PC-9 (cell line): ENCODE data around the gene DACT2.

Experiments
- EZH2 ChIP-seq: fragments of 200-600 bp; sonication (generic); IDR thresholded peaks from 2 replicates; pipeline ENCODE4 v1.8.0; 2017; ENCODE audit warnings: antibody characterized with exemption, low read depth
- TF ChIP-seq, protein P1 (sequence below): fragments of 200-600 bp; sonication (generic); conservative IDR thresholded peaks from 2 replicates; pipeline ENCODE4 v1.6.1; 2017; ENCODE audit warnings: mixed run types, antibody characterized with exemption, mild to moderate bottlenecking, moderate library complexity

DNA sequence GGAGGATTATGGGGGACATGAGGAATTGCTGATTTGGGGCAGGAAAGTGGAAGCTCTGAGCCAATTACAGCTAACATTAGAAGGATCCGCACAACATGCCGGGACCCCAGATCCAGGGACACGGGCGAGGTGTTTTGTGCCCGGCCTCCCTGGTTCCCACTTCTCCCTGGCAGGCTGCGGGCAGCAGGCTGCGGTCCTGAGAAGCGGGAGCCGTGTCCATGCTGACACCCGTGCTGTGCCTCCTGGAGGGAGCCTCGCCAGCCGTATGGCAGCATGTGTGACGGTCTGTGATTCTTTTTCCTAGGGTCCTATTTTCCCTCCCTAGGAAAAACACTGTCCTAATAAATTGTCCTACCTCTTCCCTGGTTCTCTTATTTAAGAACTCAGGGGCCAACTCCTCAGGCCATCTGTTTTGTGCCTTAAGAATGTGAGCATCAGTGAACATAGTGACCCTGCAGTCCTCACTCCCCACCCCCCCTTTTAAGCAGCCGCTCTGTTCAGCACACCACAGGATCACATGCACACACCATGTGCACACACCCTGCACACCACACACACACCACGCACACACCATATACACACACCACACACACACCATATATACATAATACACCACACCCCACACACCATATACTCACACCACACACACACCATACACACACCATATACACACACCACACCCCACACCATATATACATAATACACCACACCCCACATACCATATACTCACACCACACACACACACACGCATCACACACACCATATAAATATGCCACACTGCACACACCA lies 49.9 kb downstream of the DACT2 start:
- TF ChIP-seq, protein P1, sequence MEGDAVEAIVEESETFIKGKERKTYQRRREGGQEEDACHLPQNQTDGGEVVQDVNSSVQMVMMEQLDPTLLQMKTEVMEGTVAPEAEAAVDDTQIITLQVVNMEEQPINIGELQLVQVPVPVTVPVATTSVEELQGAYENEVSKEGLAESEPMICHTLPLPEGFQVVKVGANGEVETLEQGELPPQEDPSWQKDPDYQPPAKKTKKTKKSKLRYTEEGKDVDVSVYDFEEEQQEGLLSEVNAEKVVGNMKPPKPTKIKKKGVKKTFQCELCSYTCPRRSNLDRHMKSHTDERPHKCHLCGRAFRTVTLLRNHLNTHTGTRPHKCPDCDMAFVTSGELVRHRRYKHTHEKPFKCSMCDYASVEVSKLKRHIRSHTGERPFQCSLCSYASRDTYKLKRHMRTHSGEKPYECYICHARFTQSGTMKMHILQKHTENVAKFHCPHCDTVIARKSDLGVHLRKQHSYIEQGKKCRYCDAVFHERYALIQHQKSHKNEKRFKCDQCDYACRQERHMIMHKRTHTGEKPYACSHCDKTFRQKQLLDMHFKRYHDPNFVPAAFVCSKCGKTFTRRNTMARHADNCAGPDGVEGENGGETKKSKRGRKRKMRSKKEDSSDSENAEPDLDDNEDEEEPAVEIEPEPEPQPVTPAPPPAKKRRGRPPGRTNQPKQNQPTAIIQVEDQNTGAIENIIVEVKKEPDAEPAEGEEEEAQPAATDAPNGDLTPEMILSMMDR: no peak
- no peak for TF ChIP-seq EZH2
